Neural progenitor cell (in vitro differentiated cells): Measurements from ENCODE around the gene OTUD5.

Experiments used
- CTCF ChIP-seq: fragments of 200-600 bp; sonication (generic); IDR thresholded peaks from 2 replicates; pipeline ENCODE4 v1.5.1; 2017; ENCODE audit warnings: antibody characterized with exemption, mild to moderate bottlenecking
- EZH2 ChIP-seq: fragments of 200-600 bp; sonication (generic); IDR thresholded peaks from 2 replicates; pipeline ENCODE4 v1.6.1; 2017; ENCODE audit warnings: antibody characterized with exemption, mild to moderate bottlenecking, moderate library complexity
- EZH2phosphoT487 ChIP-seq: fragments of 200-600 bp; sonication (generic); IDR thresholded peaks from 2 replicates; pipeline ENCODE4 v1.6.1; 2017; ENCODE audit warnings: antibody characterized with exemption

DNA sequence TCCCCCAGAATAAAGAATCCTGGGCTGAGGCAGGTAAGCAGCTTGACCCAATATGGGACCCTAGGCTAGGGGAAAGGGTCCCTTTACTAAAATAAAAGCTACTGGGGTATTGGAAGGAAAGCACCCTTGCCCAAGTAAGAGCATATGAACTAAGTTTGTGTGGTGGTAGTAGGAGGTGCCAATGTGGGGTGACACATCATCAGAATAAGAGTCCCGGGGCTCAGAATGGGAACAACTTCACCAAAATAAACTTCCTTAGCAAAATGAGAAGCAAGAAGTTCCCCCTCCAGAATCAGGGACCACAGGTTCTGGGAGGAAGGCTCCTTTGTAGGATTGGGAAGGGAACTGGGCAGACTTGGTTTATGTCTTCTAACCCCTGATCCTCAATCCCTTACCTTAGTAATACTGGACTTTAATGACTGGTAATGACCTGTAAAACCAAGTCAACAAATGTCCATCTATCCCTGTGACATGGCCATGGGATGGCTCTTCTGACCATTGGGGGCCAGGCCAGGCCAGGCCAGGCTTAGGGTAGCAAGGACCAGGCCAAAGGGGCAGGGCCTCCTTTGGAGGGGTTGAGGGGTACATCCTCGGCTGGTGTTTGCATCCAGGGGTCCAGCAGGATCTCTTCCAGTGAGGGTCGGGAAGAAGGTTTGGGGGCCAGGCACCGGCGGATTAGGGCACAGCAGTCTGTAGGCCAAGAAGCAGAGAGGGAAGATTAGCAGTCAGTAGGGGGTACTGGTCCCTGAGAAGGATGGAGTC, 43.6 kb downstream of the OTUD5 start:
- TF ChIP-seq EZH2: no peak
- TF ChIP-seq CTCF: no peak
- no peak for TF ChIP-seq EZH2phosphoT487
